OCI-LY7 (cell line): ENCODE results near the gene STK4. TPM values are rescaled to one million over a fixed set of nuclear protein-coding genes. Genes with fewer than 3 reads are reported as not detected.

Source experiments
- BruUV-seq: library from RNA; stranded (reverse); fragments of 400-500 nt; replicated peaks from 2 replicates; lab custom pipeline; 2021; lab: Mats Ljungman, UMichigan
- CTCF ChIA-PET: fragments of 300-600 bp; sonication (Branson Sonifier 250); formaldehyde crosslinking; loops from one replicate; lab custom pipeline; 2022; ENCODE audit warnings: antibody characterized with exemption; ENCODE audit not compliant: unreplicated experiment; lab: Charles Lee
- POLR2A ChIA-PET: fragments of 300-600 bp; sonication (Branson Sonifier 250); formaldehyde crosslinking; loops from one replicate; lab custom pipeline; 2022; ENCODE audit warnings: antibody characterized with exemption; lab: Charles Lee
- DNase-seq: peaks from one replicate; pipeline ENCODE4 v3.0.0-alpha.2; 2015; ENCODE audit warnings: low spot score
- H2AFZ ChIP-seq: fragments of 200-600 bp; sonication (generic), shearing (Covaris generic); 2 replicates; pipeline ENCODE4 v1.6.1; 2014; ENCODE audit warnings: mild to moderate bottlenecking, antibody characterized with exemption, low read length, moderate library complexity
- H3K27ac ChIP-seq: fragments of 200-600 bp; sonication (generic); 2 replicates; pipeline ENCODE4 v1.5.1; 2014; ENCODE audit warnings: mixed run types, low read depth, mild to moderate bottlenecking, moderate library complexity, low read length, inconsistent platforms; ENCODE audit not compliant: poor library complexity, severe bottlenecking
- H3K36me3 ChIP-seq: fragments of 200-600 bp; sonication (generic); 2 replicates; pipeline ENCODE4 v1.6.1; 2014; ENCODE audit warnings: mild to moderate bottlenecking, antibody characterized with exemption, low read length, moderate library complexity, mixed read lengths; ENCODE audit not compliant: insufficient read depth
- H3K4me1 ChIP-seq: fragments of 200-600 bp; sonication (generic); 2 replicates; pipeline ENCODE4 v1.5.1; 2014; ENCODE audit warnings: mild to moderate bottlenecking, low read length; ENCODE audit not compliant: insufficient read depth, poor library complexity, severe bottlenecking
- H3K4me2 ChIP-seq: fragments of 200-600 bp; sonication (generic); 2 replicates; pipeline ENCODE4 v1.6.1; 2014; ENCODE audit warnings: mild to moderate bottlenecking, low read length
- H3K4me3 ChIP-seq: fragments of 200-600 bp; sonication (generic); 2 replicates; pipeline ENCODE4 v1.5.1; 2014; ENCODE audit warnings: mild to moderate bottlenecking, low read depth, low read length; ENCODE audit not compliant: poor library complexity, severe bottlenecking
- H3K79me2 ChIP-seq: fragments of 200-600 bp; sonication (generic); 2 replicates; pipeline ENCODE4 v1.6.1; 2016; ENCODE audit warnings: low read depth, mild to moderate bottlenecking, low read length, moderate library complexity, mixed read lengths; ENCODE audit not compliant: insufficient read depth
- H3K9me2 ChIP-seq: fragments of 200-600 bp; sonication (generic); 2 replicates; pipeline ENCODE4 v1.6.1; 2016; ENCODE audit warnings: mild to moderate bottlenecking, low read length, mixed read lengths; ENCODE audit not compliant: insufficient read depth
- H3K9me3 ChIP-seq: fragments of 200-600 bp; sonication (generic); 2 replicates; pipeline ENCODE4 v1.6.1; 2014; ENCODE audit warnings: mild to moderate bottlenecking, mixed run types, low read length, mixed read lengths
- H4K20me1 ChIP-seq: fragments of 200-600 bp; sonication (generic); 2 replicates; pipeline ENCODE4 v1.6.1; 2014; ENCODE audit warnings: mild to moderate bottlenecking, antibody characterized with exemption, low read length, moderate library complexity, mixed read lengths; ENCODE audit not compliant: insufficient read depth
- CTCF ChIP-seq: fragments of 200-600 bp; sonication (generic); conservative IDR thresholded peaks from 2 replicates; pipeline ENCODE4 v1.5.1; 2014; ENCODE audit warnings: mild to moderate bottlenecking, antibody characterized with exemption, low read length, moderate library complexity, mixed read lengths
- EZH2phosphoT487 ChIP-seq: fragments of 200-600 bp; sonication (generic); IDR thresholded peaks from 2 replicates; pipeline ENCODE4 v1.6.1; 2018; ENCODE audit warnings: low read depth, borderline replicate concordance, mild to moderate bottlenecking, mixed run types, antibody characterized with exemption, low read length, moderate library complexity, mixed read lengths
- intact Hi-C: fragments of 100-400 bp; cut with micrococcal nuclease; formaldehyde crosslinking; loops from one replicate; pipeline ENCODE4 v1.10.0; 2022; ENCODE audit not compliant: unreplicated experiment
- total RNA-seq, 2 experiments: library from RNA; depleted of rRNA in 1 of 2; stranded (reverse); fragments of >200 nt in 1 of 2; shearing (Covaris generic) in 1 of 2; gene quantifications; 2 replicates each; pipeline ENCODE4 v1.2.3, GENCODE V29; 2014 to 2022

STK4 gene
- total RNA-seq, 2 experiments from 2014 or later = 67.9 to 140 TPM

DNA sequence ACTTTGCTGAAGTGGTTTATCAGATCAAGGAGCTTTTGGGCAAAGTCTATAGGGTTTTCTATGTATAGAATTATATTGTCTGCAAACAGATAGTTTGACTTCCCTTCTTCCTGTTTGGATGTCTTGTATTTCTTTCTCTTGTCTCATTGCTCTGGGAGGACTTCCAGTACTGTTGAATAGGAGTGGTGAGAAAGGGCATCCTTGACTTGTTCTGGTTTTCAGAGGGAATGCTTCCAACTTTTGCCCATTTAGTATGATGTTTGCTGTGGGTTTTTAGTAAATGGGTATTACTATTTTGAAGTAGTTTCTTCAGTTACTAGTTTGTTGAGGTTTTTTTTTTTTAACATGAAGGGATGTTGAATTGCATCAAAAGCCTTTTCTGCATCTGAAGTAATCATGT is 98.5 kb downstream of the STK4 start:
- intact Hi-C loops = no loop called here
- Histone ChIP-seq H3K79me2 (peaks cover 35% of the 10 kb centered on the region; the same call in 1 of the 2 replicates), H3K9me2 (no peaks in the 10 kb centered on the region), H3K4me2 (no peak overlapping the region), H3K9me3 (no peaks in the 10 kb centered on the region), H3K4me3 (no peak overlapping the region), H3K27ac (no peak overlapping the region), H3K4me1 (peaks cover 7% of the 10 kb centered on the region), H2AFZ (no peak overlapping the region), H3K36me3 (peaks cover 85% of the 10 kb centered on the region), H4K20me1 (no peaks in the 10 kb centered on the region)
- TF ChIP-seq CTCF = no peak
- TF ChIP-seq EZH2phosphoT487 = no peak
- ChIA-PET POLR2A (interaction anchor here (0.6 kb wide), 2 partner anchors 15 to 52 kb away, joined by 4 to 5 read pairs; no protein-coding TSS in a partner anchor), CTCF (no interaction called here)
- BruUV-seq = no TSS peak
- DNase-seq = no peak

DNA sequence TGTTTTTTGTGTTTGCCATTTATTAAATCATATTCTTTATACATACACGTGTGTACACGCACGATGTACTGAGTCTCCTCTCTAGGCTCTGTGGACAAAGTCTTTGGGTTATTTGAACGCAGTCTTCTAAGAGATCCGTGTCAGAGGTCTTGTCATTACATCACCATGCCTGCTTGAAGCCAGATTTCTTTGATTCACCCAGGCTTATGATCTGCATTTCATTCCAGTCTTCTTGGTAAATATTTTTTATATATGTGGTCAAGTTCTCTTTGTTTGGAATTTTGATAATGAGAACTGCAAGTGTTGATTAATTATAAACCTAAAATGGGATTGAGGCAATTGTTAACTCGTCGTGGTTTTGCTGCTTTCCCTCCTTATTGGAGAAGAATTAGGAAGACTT is 100.1 kb downstream of the STK4 start:
- Histone ChIP-seq H3K9me2 (no peaks in the 10 kb centered on the region), H3K4me1 (peaks cover 7% of the 10 kb centered on the region), H3K27ac (no peak overlapping the region), H3K4me3 (no peak overlapping the region), H3K79me2 (peaks cover 35% of the 10 kb centered on the region; the same call in 1 of the 2 replicates), H4K20me1 (no peaks in the 10 kb centered on the region; the same call in 1 of the 2 replicates), H2AFZ (no peak overlapping the region), H3K9me3 (no peaks in the 10 kb centered on the region), H3K4me2 (no peak overlapping the region), H3K36me3 (peaks cover 82% of the 10 kb centered on the region)
- CTCF ChIA-PET = no interaction called here
- TF ChIP-seq CTCF (no peak), EZH2phosphoT487 (no peak)
- DNase-seq = no peak
- POLR2A ChIA-PET = interaction anchor here (0.5 kb wide), 1 partner anchor 1838 kb away, joined by 9 read pairs; no protein-coding TSS in a partner anchor
- intact Hi-C loops = no loop called here
- no TSS peak for BruUV-seq

DNA sequence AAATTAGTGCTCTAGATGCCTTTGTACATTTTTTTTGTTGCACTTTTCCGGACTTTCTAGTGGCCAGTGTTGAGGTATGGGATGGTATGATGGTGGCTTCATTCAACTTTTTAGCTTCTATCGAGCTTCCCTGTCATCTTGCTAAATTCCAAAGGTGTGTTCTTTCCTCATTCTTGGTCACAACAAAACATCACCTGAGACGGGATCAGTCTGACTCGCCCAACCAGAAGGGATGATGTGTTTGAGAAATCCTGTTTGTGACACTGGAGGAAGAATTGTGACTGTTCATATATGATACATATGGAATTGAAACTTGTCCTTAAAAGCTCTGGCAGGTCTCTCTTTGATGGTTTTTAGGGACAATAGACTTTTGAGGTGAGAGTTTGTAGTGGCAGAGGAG is 100.8 kb downstream of the STK4 start:
- peaks cover 7% of the 10 kb centered on the region for H3K4me1 ChIP-seq
- no peak overlapping the region for H3K4me3 ChIP-seq
- intact Hi-C loops = no loop called here
- no peaks in the 10 kb centered on the region for H3K9me3 ChIP-seq
- BruUV-seq = no TSS peak
- CTCF ChIA-PET = no interaction called here
- H3K27ac ChIP-seq = no peak overlapping the region
- H3K36me3 ChIP-seq = peaks cover 79% of the 10 kb centered on the region
- TF ChIP-seq CTCF = no peak
- TF ChIP-seq EZH2phosphoT487 = no peak
- no peaks in the 10 kb centered on the region; the same call in 1 of the 2 replicates for H4K20me1 ChIP-seq
- DNase-seq = no peak
- no peaks in the 10 kb centered on the region for H3K9me2 ChIP-seq
- H3K79me2 ChIP-seq = peaks cover 35% of the 10 kb centered on the region; the same call in 1 of the 2 replicates
- no peak overlapping the region for H3K4me2 ChIP-seq
- no peak overlapping the region for H2AFZ ChIP-seq
- POLR2A ChIA-PET = no interaction called here
